ENCODE results near the gene FGFR1OP2.

GRCh38 chr12:26906704-26907103 is 31.6 kb upstream of the FGFR1OP2 start:
- TF ChIP-seq CTCF (IDR thresholded peaks at IDR 0.05), result no peak
- TF ChIP-seq EZH2 (IDR thresholded peaks at IDR 0.05), result no peak
- TF ChIP-seq EZH2phosphoT487 (IDR thresholded peaks at IDR 0.05), result no peak
